H1 (cell line): ENCODE results near the gene PFKM. TPM values are rescaled to one million over a fixed set of nuclear protein-coding genes. Genes with fewer than 3 reads are reported as not detected.

ENCODE experiments used
- CTCF ChIA-PET: fragments of 300-600 bp; sonication (Branson Sonifier 250); formaldehyde crosslinking; loops from one replicate; lab custom pipeline; 2021; ENCODE audit not compliant: partially characterized antibody; lab: Charles Lee
- POLR2A ChIA-PET: fragments of 300-600 bp; sonication (Branson Sonifier 250); formaldehyde crosslinking; loops from one replicate; lab custom pipeline; 2021; ENCODE audit warnings: inconsistent platforms; ENCODE audit not compliant: partially characterized antibody; lab: Charles Lee
- DNase-seq, 2 experiments: peaks; one replicate each; pipeline versions ENCODE4 v3.0.0 to v3.0.0-alpha.2; 2010 to 2022; ENCODE audit warnings: low spot score in 2 of 2, low read depth in 1 of 2, mixed read lengths in 1 of 2
- FAIRE-seq: peaks from 2 replicates; lab custom pipeline; 2011; peaks lifted over from hg19 to GRCh38; lab: Jason Lieb, UNC
- H2AFZ ChIP-seq: 2 replicates; pipeline ENCODE4 v1.8.1; 2012; ENCODE audit warnings: low read length, inconsistent platforms
- H2AK5ac ChIP-seq: 2 replicates; pipeline ENCODE4 v1.6.1; 2013; ENCODE audit warnings: low read depth, low read length
- H2BK120ac ChIP-seq: replicated peaks from 2 replicates; pipeline ENCODE3; 2013; ENCODE audit warnings: low read depth, low read length, inconsistent platforms
- H2BK12ac ChIP-seq: 2 replicates; pipeline ENCODE4 v1.6.1; 2013; ENCODE audit warnings: low read depth, low read length
- H2BK15ac ChIP-seq: 2 replicates; pipeline ENCODE4 v1.6.1; 2013; ENCODE audit warnings: low read length
- H2BK20ac ChIP-seq: 2 replicates; pipeline ENCODE4 v1.6.1; 2013; ENCODE audit warnings: low read length
- H2BK5ac ChIP-seq: 2 replicates; pipeline ENCODE4 v1.6.1; 2013; ENCODE audit warnings: low read depth, low read length
- H3K14ac ChIP-seq: 2 replicates; pipeline ENCODE4 v1.6.1; 2013; ENCODE audit warnings: inconsistent platforms; ENCODE audit not compliant: insufficient read length
- H3K18ac ChIP-seq: 2 replicates; pipeline ENCODE4 v1.6.1; 2013; ENCODE audit warnings: low read length; ENCODE audit errors: extremely low read depth
- H3K23ac ChIP-seq: 2 replicates; pipeline ENCODE4 v1.6.1; 2013; ENCODE audit warnings: inconsistent platforms; ENCODE audit not compliant: insufficient read length
- H3K23me2 ChIP-seq: 2 replicates; pipeline ENCODE4 v1.6.1; 2013; ENCODE audit warnings: low read depth, low read length
- H3K27ac ChIP-seq: 2 replicates; pipeline ENCODE4 v1.6.1; 2011; ENCODE audit warnings: low read depth, low read length, inconsistent platforms
- H3K27me3 ChIP-seq, 4 experiments: replicated peaks in 1 of 4; 1 replicate in 1 of 4; 2 replicates in 3 of 4; pipeline versions ENCODE4 v1.6.1 to v1.8.1; 2011 to 2013; ENCODE audit warnings: low read length in 3 of 4, mild to moderate bottlenecking in 3 of 4, inconsistent platforms in 2 of 4, mixed read lengths in 2 of 4, moderate library complexity in 1 of 4; ENCODE audit not compliant: control insufficient read depth in 3 of 4, insufficient read depth in 3 of 4; ENCODE audit errors: extremely low read depth in 1 of 4
- H3K36me3 ChIP-seq, 4 experiments: 2 replicates each; pipeline versions ENCODE4 v1.6.1 to v1.8.1; 2011 to 2013; ENCODE audit warnings: mild to moderate bottlenecking in 4 of 4, low read length in 3 of 4, moderate library complexity in 2 of 4, control low read depth in 1 of 4, inconsistent platforms in 1 of 4; ENCODE audit not compliant: insufficient read depth in 4 of 4, control insufficient read depth in 2 of 4
- H3K4ac ChIP-seq: replicated peaks from 2 replicates; pipeline ENCODE3; 2013; ENCODE audit warnings: low read length, low read depth, mixed read lengths, inconsistent platforms; ENCODE audit not compliant: insufficient read length
- H3K4me1 ChIP-seq, 4 experiments: replicated peaks in 1 of 4; 1 replicate in 1 of 4; 2 replicates in 3 of 4; pipeline versions ENCODE4 v1.6.1 to v1.8.1; 2011 to 2013; ENCODE audit warnings: low read length in 3 of 4, inconsistent platforms in 2 of 4, mixed read lengths in 1 of 4; ENCODE audit not compliant: insufficient read depth in 4 of 4, control insufficient read depth in 3 of 4
- H3K4me2 ChIP-seq, 2 experiments: 2 replicates each; pipeline versions ENCODE4 v1.6.1 to v1.8.1; 2011 to 2013; ENCODE audit warnings: low read depth in 2 of 2, low read length in 2 of 2, control low read depth in 1 of 2, inconsistent platforms in 1 of 2, mild to moderate bottlenecking in 1 of 2; ENCODE audit not compliant: insufficient read depth in 1 of 2
- H3K4me3 ChIP-seq, 4 experiments: fragments of 200-600, 300-600 bp in 1 of 4; sonication (generic), shearing (Covaris generic), sonication (Bioruptor Twin) in 1 of 4; 2 replicates each; pipeline versions ENCODE4 v1.5.1 to v1.8.1; 2011 to 2016; ENCODE audit warnings: low read length in 4 of 4, low read depth in 3 of 4, control low read depth in 2 of 4, inconsistent platforms in 2 of 4, mild to moderate bottlenecking in 2 of 4, mixed read lengths in 1 of 4, moderate library complexity in 1 of 4; ENCODE audit not compliant: insufficient read depth in 2 of 4; ENCODE audit errors: extremely low read depth in 1 of 4
- H3K56ac ChIP-seq: replicated peaks from 2 replicates; pipeline ENCODE3; 2013; ENCODE audit warnings: low read depth, mild to moderate bottlenecking, mixed read lengths, low read length, inconsistent platforms; ENCODE audit not compliant: insufficient read length
- H3K79me1 ChIP-seq: 2 replicates; pipeline ENCODE4 v1.6.1; 2013; ENCODE audit warnings: low read depth, low read length, control low read depth
- H3K79me2 ChIP-seq, 2 experiments: 2 replicates each; pipeline versions ENCODE4 v1.6.1 to v1.8.1; 2012 to 2013; ENCODE audit warnings: low read length in 2 of 2, mild to moderate bottlenecking in 2 of 2, inconsistent platforms in 1 of 2; ENCODE audit not compliant: insufficient read depth in 2 of 2, control insufficient read depth in 1 of 2
- H3K9ac ChIP-seq, 4 experiments: replicated peaks in 1 of 4; 1 replicate in 1 of 4; 2 replicates in 3 of 4; pipeline versions ENCODE4 v1.6.1 to v1.8.1; 2011 to 2013; ENCODE audit warnings: low read depth in 3 of 4, low read length in 3 of 4, control low read depth in 2 of 4, mild to moderate bottlenecking in 2 of 4, moderate library complexity in 2 of 4, inconsistent platforms in 1 of 4; ENCODE audit errors: extremely low read depth in 1 of 4
- H3K9me3 ChIP-seq, 2 experiments: 2 replicates each; pipeline versions ENCODE4 v1.6.1 to v1.8.1; 2012 to 2013; ENCODE audit warnings: mild to moderate bottlenecking in 2 of 2, moderate library complexity in 2 of 2, control low read depth in 1 of 2, inconsistent platforms in 1 of 2, low read depth in 1 of 2, low read length in 1 of 2, mixed read lengths in 1 of 2; ENCODE audit not compliant: insufficient read depth in 2 of 2
- H4K20me1 ChIP-seq, 2 experiments: replicated peaks in 1 of 2; 2 replicates each; pipeline versions ENCODE3 to v1.8.1; 2011 to 2013; ENCODE audit warnings: inconsistent platforms in 2 of 2, low read length in 2 of 2, mild to moderate bottlenecking in 1 of 2; ENCODE audit not compliant: insufficient read depth in 2 of 2, control insufficient read depth in 1 of 2
- H4K5ac ChIP-seq: 2 replicates; pipeline ENCODE4 v1.6.1; 2013; ENCODE audit warnings: low read length, low read depth, mixed read lengths, inconsistent platforms; ENCODE audit not compliant: insufficient read length
- H4K8ac ChIP-seq: 2 replicates; pipeline ENCODE4 v1.8.0; 2013; ENCODE audit warnings: mild to moderate bottlenecking, moderate library complexity, low read length, inconsistent platforms; ENCODE audit not compliant: insufficient read depth; ENCODE audit errors: extremely low read depth
- H4K91ac ChIP-seq: replicated peaks from 2 replicates; pipeline ENCODE3; 2013; ENCODE audit warnings: low read length, mixed read lengths, inconsistent platforms; ENCODE audit not compliant: insufficient read length
- KDM5A ChIP-seq: fragments of 200-600 bp; IDR thresholded peaks from 2 replicates; pipeline ENCODE4 v1.7.1; 2012; ENCODE audit warnings: mild to moderate bottlenecking, low read length, inconsistent platforms, mixed read lengths
- PHF8 ChIP-seq: fragments of 200-600 bp; sonication (generic); conservative IDR thresholded peaks from 2 replicates; pipeline ENCODE4 v1.7.1; 2012; ENCODE audit warnings: low read depth, mild to moderate bottlenecking, inconsistent platforms, low read length, moderate library complexity
- RBBP5 ChIP-seq: IDR thresholded peaks from 2 replicates; pipeline ENCODE4 v1.7.1; 2012; ENCODE audit warnings: low read depth, mild to moderate bottlenecking, inconsistent platforms, low read length, moderate library complexity, borderline replicate concordance
- TAF7 ChIP-seq: optimal IDR thresholded peaks from 2 replicates; pipeline ENCODE3; 2011; ENCODE audit warnings: low read depth, mild to moderate bottlenecking, inconsistent platforms, low read length, moderate library complexity, borderline replicate concordance
- WGBS, 2 experiments: shearing (Covaris generic) in 1 of 2; methylation state at CpG; one replicate each; pipeline versions ENCODE4 v1.1.6 to v1.1.7; 2013 to 2015; ENCODE audit warnings: low lambda C conversion rate in 2 of 2, mixed read lengths in 2 of 2, inconsistent platforms in 1 of 2, low coverage in 1 of 2, missing lambda C conversion rate in 1 of 2; ENCODE audit not compliant: insufficient replicate concordance in 2 of 2, insufficient coverage in 1 of 2, insufficient read length in 1 of 2; ENCODE audit errors: extremely low coverage in 1 of 2, missing lambda C conversion rate in 1 of 2; 5-methylcytosine and 5-hydroxymethylcytosine counted together
- polyA plus RNA-seq, 7 experiments: library from polyadenylated mRNA; depleted of rRNA in 3 of 7; stranded (reverse) in 5 of 7; unstranded in 2 of 7; fragments of >200 nt in 5 of 7; fragments of 200-250 nt in 2 of 7; gene quantifications; 1 replicate in 5 of 7; 2 replicates in 1 of 7; 4 replicates in 1 of 7; pipeline versions ENCODE4 v1.2.1 to v1.2.3, GENCODE V29; 2011 to 2013; ENCODE audit warnings: missing spikeins in 2 of 7, mixed read lengths in 2 of 7
- total RNA-seq: library from RNA; stranded (reverse); fragmentation: NEBNext Ultra II Directional; extraction: Animal tissue kit (Norgen Biotek cat#: 25700); gene quantifications from 2 replicates; pipeline ENCODE4 v1.2.1, GENCODE V29; 2021

Gene PFKM
- total and polyA plus RNA-seq, 2 of the 8 experiments (the other 6 are each of a cell fraction or from before 2014, with no cell fraction given): 62.6 to 106 TPM

GRCh38 chr12:48156652-48157017, 37.5 kb downstream of the PFKM start:
- peak in 1 of 2 experiments; percentile 47 for DNase-seq
- 53% methylated on average over 8 of the region's 8 CpGs; no CpG with 5 or more reads in 1 of the 2 experiments for WGBS, 2 experiments
- H3K27ac ChIP-seq: no peak overlapping the region
- CTCF ChIA-PET: interaction anchor here (0.6 to 3.6 kb wide), 13 partner anchors 10 to 470 kb away, joined by 3 to 16 read pairs (median 5); partner anchors contain the start of gene PFKM
- H2BK15ac ChIP-seq: no peak overlapping the region
- H2AFZ ChIP-seq: peak overlapping the region; percentile 83
- no peak overlapping the region for H3K14ac ChIP-seq
- H3K79me1 ChIP-seq: no peaks in the 10 kb centered on the region
- no peak overlapping the region for H2AK5ac ChIP-seq
- POLR2A ChIA-PET: interaction anchor here (0.7 to 3.1 kb wide), 12 partner anchors 9 to 451 kb away, joined by 3 to 21 read pairs (median 4); partner anchors contain the start of genes PFKM, RPAP3 and SENP1
- H4K5ac ChIP-seq: no peak overlapping the region
- H3K27me3 ChIP-seq: no peaks in the 10 kb centered on the region
- H3K79me2 ChIP-seq: no peaks in the 10 kb centered on the region
- H3K23me2 ChIP-seq: peaks cover 4% of the 10 kb centered on the region; the same call in 1 of the 2 replicates
- H2BK120ac ChIP-seq: no peak overlapping the region
- no peak overlapping the region for H2BK20ac ChIP-seq
- no peak overlapping the region for H3K4ac ChIP-seq
- no peak overlapping the region for H4K91ac ChIP-seq
- no peak overlapping the region for H3K56ac ChIP-seq
- H2BK5ac ChIP-seq: no peak overlapping the region
- no peaks in the 10 kb centered on the region for H3K36me3 ChIP-seq
- TF ChIP-seq RBBP5 (no peak), KDM5A (no peak), TAF7 (no peak), PHF8 (no peak; the same call in 1 of the 2 replicates)
- H4K8ac ChIP-seq: no peak overlapping the region
- H3K23ac ChIP-seq: no peak overlapping the region
- H3K9me3 ChIP-seq: no peaks in the 10 kb centered on the region
- peak overlapping the region; percentile 86 to 94 (median 92) for H3K4me3 ChIP-seq
- peaks cover 0 to 5% (median under 1%) of the 10 kb centered on the region in 4 experiments; a peak in 2 of 7 replicates for H3K4me1 ChIP-seq
- peak overlapping the region; percentile 13; the same call in 1 of the 2 replicates for H3K18ac ChIP-seq
- H3K9ac ChIP-seq: peak overlapping the region in 2 of 4 experiments; percentile 8 to 70; a peak in 2 of 7 replicates
- H3K4me2 ChIP-seq: peak overlapping the region; percentile 63 to 85
- H4K20me1 ChIP-seq: no peaks in the 10 kb centered on the region
- H2BK12ac ChIP-seq: no peak overlapping the region
- no peak for FAIRE-seq
